Body of pancreas (tissue), 4 donors: ENCODE data around the gene ELL2.

Experiments used
- POLR2A ChIP-seq, 3 donors: fragments of 450-650 bp; IDR thresholded peaks; one replicate each; pipeline ENCODE4 v1.6.1; 2016; ENCODE audit warnings: antibody characterized with exemption in 3 of 3, mild to moderate bottlenecking in 2 of 3
- TF ChIP-seq, protein P1 (sequence below), 7 experiments: fragments of 450-650 bp in 4 of 7; fragments of 200-600 bp in 3 of 7; sonication (generic) in 3 of 7; IDR thresholded peaks; one replicate each; pipeline ENCODE4 v1.5.1; 2016 to 2019; ENCODE audit warnings: antibody characterized with exemption in 7 of 7

DNA sequence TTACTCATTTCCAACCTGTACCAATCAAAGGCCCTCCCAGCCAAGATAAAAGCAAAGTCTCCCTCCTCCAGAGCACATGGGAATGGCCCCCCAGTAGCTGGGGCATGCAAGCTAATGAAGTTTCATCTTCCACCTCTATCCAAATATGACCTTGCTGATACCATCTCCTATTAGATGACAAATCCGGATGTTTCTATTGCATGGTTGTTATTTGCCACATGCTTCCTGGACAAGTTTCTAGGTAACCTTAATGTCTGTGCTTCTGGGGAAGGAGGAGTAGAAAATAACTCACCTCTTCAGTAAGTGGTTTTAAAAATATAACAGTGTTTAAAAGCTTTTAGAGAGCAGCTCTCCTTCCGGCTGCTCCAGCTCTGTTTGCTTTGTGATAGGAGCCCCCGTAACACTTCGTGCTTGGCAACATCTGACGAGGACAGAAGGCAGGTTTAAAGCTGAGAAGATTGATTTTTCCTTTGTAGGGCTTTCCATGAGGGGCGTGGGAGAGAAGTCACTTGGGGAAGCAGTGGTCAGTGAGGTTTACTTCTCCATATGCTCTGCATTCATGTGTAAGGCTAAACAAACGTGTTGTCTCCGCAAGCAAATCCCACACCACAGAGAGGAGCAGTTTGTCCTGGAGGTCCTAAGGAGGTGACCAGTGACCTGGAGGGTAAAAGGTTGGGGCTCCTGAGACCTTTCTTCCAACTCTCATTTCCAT, 98.8 kb downstream of the ELL2 start:
- TF ChIP-seq, protein P1, sequence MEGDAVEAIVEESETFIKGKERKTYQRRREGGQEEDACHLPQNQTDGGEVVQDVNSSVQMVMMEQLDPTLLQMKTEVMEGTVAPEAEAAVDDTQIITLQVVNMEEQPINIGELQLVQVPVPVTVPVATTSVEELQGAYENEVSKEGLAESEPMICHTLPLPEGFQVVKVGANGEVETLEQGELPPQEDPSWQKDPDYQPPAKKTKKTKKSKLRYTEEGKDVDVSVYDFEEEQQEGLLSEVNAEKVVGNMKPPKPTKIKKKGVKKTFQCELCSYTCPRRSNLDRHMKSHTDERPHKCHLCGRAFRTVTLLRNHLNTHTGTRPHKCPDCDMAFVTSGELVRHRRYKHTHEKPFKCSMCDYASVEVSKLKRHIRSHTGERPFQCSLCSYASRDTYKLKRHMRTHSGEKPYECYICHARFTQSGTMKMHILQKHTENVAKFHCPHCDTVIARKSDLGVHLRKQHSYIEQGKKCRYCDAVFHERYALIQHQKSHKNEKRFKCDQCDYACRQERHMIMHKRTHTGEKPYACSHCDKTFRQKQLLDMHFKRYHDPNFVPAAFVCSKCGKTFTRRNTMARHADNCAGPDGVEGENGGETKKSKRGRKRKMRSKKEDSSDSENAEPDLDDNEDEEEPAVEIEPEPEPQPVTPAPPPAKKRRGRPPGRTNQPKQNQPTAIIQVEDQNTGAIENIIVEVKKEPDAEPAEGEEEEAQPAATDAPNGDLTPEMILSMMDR (IDR thresholded peaks at IDR 0.05): no peak
- peak in 1 of 3 donors; percentile 44 for TF ChIP-seq POLR2A (IDR thresholded peaks at IDR 0.05)
